GM23338 (cell line): ENCODE data around the gene TCEAL3.

Source experiments
- CREB1 ChIP-seq: fragments of 250-450 bp; sonication (Bioruptor Pico); IDR thresholded peaks from 2 replicates; pipeline ENCODE4 v1.5.0; 2020; ENCODE audit warnings: low read depth, mild to moderate bottlenecking, moderate library complexity
- EZH2 ChIP-seq: fragments of 200-600 bp; sonication (generic); IDR thresholded peaks from one replicate; pipeline ENCODE4 v1.8.0; 2017; ENCODE audit warnings: antibody characterized with exemption, mild to moderate bottlenecking, low read depth; ENCODE audit not compliant: unreplicated experiment
- EZH2phosphoT487 ChIP-seq: fragments of 200-600 bp; sonication (generic); IDR thresholded peaks from one replicate; pipeline ENCODE4 v1.8.1; 2018; ENCODE audit warnings: antibody characterized with exemption; ENCODE audit not compliant: unreplicated experiment
- JUNB ChIP-seq: IDR thresholded peaks from one replicate; pipeline ENCODE4 v1.6.1; 2016; ENCODE audit warnings: antibody characterized with exemption; ENCODE audit not compliant: unreplicated experiment
- NANOG ChIP-seq: IDR thresholded peaks from 2 replicates; pipeline ENCODE4 v1.6.1; 2016; ENCODE audit warnings: antibody characterized with exemption, borderline replicate concordance
- POLR2AphosphoS5 ChIP-seq: IDR thresholded peaks from 2 replicates; pipeline ENCODE4 v1.6.1; 2016; ENCODE audit warnings: antibody characterized with exemption, low read depth
- STAT1 ChIP-seq: IDR thresholded peaks from one replicate; pipeline ENCODE4 v1.6.1; 2016; ENCODE audit warnings: antibody characterized with exemption; ENCODE audit not compliant: unreplicated experiment
- ZNF114 ChIP-seq: fragments of 250-450 bp; sonication (Bioruptor Pico); IDR thresholded peaks from 2 replicates; pipeline ENCODE4 v1.5.0; 2020; ENCODE audit warnings: mild to moderate bottlenecking, moderate library complexity
- ZNF331 ChIP-seq: fragments of 250-450 bp; sonication (Bioruptor Pico); IDR thresholded peaks from 2 replicates; pipeline ENCODE4 v1.5.0; 2020; ENCODE audit warnings: low read depth, mild to moderate bottlenecking, moderate library complexity
- ZNF462 ChIP-seq: fragments of 250-450 bp; sonication (Bioruptor Pico); IDR thresholded peaks from 2 replicates; pipeline ENCODE4 v1.5.0; 2020; ENCODE audit warnings: mild to moderate bottlenecking, moderate library complexity
- TF ChIP-seq, protein P1 (sequence below), 2 experiments: fragments of 200-600 bp in 1 of 2; sonication (generic) in 1 of 2; conservative IDR thresholded peaks; 2 replicates each; pipeline versions ENCODE4 v1.5.1 to v1.6.1; 2016 to 2017; ENCODE audit warnings: antibody characterized with exemption in 2 of 2, low read depth in 2 of 2, mild to moderate bottlenecking in 2 of 2, moderate library complexity in 1 of 2
- TF ChIP-seq, protein P2 (sequence below): IDR thresholded peaks from one replicate; pipeline ENCODE4 v1.6.1; 2018; ENCODE audit warnings: antibody characterized with exemption; ENCODE audit not compliant: unreplicated experiment
- TF ChIP-seq, protein P3 (sequence below): IDR thresholded peaks from 2 replicates; pipeline ENCODE4 v1.6.1; 2016; ENCODE audit warnings: antibody characterized with exemption

GRCh38 chrX:103630171-103630511 is 22.4 kb downstream of the TCEAL3 start:
- TF ChIP-seq, protein P1, sequence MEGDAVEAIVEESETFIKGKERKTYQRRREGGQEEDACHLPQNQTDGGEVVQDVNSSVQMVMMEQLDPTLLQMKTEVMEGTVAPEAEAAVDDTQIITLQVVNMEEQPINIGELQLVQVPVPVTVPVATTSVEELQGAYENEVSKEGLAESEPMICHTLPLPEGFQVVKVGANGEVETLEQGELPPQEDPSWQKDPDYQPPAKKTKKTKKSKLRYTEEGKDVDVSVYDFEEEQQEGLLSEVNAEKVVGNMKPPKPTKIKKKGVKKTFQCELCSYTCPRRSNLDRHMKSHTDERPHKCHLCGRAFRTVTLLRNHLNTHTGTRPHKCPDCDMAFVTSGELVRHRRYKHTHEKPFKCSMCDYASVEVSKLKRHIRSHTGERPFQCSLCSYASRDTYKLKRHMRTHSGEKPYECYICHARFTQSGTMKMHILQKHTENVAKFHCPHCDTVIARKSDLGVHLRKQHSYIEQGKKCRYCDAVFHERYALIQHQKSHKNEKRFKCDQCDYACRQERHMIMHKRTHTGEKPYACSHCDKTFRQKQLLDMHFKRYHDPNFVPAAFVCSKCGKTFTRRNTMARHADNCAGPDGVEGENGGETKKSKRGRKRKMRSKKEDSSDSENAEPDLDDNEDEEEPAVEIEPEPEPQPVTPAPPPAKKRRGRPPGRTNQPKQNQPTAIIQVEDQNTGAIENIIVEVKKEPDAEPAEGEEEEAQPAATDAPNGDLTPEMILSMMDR (conservative IDR thresholded peaks at IDR 0.05; ENCODE audit: low read depth in 2 of 2): no peak
- TF ChIP-seq EZH2 (no peak), POLR2AphosphoS5 (no peak), EZH2phosphoT487 (no peak), NANOG (no peak), CREB1 (CRISPR knock-in tag) (no peak), ZNF462 (CRISPR knock-in tag) (no peak), ZNF331 (no peak), STAT1 (no peak), JUNB (no peak), ZNF114 (CRISPR knock-in tag) (no peak)
- TF ChIP-seq, protein P2, sequence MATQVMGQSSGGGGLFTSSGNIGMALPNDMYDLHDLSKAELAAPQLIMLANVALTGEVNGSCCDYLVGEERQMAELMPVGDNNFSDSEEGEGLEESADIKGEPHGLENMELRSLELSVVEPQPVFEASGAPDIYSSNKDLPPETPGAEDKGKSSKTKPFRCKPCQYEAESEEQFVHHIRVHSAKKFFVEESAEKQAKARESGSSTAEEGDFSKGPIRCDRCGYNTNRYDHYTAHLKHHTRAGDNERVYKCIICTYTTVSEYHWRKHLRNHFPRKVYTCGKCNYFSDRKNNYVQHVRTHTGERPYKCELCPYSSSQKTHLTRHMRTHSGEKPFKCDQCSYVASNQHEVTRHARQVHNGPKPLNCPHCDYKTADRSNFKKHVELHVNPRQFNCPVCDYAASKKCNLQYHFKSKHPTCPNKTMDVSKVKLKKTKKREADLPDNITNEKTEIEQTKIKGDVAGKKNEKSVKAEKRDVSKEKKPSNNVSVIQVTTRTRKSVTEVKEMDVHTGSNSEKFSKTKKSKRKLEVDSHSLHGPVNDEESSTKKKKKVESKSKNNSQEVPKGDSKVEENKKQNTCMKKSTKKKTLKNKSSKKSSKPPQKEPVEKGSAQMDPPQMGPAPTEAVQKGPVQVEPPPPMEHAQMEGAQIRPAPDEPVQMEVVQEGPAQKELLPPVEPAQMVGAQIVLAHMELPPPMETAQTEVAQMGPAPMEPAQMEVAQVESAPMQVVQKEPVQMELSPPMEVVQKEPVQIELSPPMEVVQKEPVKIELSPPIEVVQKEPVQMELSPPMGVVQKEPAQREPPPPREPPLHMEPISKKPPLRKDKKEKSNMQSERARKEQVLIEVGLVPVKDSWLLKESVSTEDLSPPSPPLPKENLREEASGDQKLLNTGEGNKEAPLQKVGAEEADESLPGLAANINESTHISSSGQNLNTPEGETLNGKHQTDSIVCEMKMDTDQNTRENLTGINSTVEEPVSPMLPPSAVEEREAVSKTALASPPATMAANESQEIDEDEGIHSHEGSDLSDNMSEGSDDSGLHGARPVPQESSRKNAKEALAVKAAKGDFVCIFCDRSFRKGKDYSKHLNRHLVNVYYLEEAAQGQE: no peak
- TF ChIP-seq, protein P3, sequence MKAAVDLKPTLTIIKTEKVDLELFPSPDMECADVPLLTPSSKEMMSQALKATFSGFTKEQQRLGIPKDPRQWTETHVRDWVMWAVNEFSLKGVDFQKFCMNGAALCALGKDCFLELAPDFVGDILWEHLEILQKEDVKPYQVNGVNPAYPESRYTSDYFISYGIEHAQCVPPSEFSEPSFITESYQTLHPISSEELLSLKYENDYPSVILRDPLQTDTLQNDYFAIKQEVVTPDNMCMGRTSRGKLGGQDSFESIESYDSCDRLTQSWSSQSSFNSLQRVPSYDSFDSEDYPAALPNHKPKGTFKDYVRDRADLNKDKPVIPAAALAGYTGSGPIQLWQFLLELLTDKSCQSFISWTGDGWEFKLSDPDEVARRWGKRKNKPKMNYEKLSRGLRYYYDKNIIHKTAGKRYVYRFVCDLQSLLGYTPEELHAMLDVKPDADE: no peak
